ENCODE data around the gene TNKS1BP1.

DNA sequence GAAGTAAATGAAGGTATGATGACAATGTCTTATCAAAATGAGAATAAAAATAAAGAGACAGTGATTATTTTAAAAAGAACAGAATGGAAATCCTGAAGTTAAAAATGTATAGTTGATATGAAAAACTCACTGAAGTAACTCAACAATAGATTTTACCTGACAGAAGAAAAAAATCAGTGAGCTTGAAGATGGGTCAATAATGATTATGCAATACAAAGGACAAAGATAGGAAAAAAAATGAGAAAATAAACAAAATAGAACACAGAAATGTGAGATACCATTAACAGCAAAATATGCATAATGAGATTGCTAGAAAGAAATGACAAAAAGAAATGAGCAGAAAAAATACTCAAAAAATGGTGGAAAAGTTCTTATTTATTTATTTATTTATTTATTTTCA, 68.6 kb downstream of the TNKS1BP1 start:
- TF ChIP-seq ZFX (IDR thresholded peaks at IDR 0.05), result no peak
- TF ChIP-seq, protein P1, sequence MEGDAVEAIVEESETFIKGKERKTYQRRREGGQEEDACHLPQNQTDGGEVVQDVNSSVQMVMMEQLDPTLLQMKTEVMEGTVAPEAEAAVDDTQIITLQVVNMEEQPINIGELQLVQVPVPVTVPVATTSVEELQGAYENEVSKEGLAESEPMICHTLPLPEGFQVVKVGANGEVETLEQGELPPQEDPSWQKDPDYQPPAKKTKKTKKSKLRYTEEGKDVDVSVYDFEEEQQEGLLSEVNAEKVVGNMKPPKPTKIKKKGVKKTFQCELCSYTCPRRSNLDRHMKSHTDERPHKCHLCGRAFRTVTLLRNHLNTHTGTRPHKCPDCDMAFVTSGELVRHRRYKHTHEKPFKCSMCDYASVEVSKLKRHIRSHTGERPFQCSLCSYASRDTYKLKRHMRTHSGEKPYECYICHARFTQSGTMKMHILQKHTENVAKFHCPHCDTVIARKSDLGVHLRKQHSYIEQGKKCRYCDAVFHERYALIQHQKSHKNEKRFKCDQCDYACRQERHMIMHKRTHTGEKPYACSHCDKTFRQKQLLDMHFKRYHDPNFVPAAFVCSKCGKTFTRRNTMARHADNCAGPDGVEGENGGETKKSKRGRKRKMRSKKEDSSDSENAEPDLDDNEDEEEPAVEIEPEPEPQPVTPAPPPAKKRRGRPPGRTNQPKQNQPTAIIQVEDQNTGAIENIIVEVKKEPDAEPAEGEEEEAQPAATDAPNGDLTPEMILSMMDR (conservative IDR thresholded peaks at IDR 0.05), result no peak
